GM21576 (cell line): ENCODE data around the gene SV2B.

ENCODE experiments used
- ATAC-seq: cut with Tn5 transposase; IDR thresholded peaks from one replicate; pipeline ENCODE4 v1.9.1; 2021; ENCODE audit warnings: mild to moderate bottlenecking, moderate library complexity; ENCODE audit not compliant: unreplicated experiment

Gene SV2B

DNA sequence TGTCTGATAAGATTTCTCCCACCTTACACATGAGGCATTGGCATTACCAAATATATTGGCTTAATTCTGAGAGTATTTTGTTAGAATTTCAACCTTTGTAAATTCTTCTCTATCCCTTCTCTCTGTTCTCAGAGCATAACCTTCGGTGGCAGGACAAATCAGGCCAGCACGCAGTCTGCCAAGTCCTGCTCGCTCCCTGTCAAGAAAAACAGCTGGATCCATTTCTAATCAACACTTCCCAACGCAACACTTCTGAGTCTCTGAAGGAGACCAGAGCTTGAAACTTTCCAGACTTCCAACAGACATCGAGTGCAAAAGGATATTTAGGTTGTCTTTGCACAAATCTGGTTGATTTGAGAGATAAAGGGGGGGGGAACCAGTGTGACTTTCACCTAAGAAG is 125.7 kb downstream of the SV2B start:
- no peak for ATAC-seq

DNA sequence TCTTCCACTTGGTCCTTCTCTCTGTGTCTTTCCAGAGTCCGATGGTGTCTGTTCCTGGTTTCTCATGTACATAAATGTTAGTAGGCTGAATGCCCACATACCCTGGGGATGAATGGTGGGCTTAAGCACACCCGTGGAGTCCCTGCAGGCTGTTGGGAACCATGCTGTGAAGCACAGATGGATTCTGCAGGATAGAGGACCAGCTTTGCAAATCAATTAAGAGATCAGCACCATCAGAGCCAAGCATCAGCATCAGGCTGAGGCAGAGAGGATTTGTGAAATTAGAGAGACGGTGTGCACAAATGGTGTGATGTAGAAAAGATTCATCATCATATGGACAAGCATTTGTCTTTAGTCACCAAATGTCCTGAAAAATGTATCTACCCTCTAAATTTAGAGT is 127.1 kb downstream of the SV2B start:
- no peak for ATAC-seq

DNA sequence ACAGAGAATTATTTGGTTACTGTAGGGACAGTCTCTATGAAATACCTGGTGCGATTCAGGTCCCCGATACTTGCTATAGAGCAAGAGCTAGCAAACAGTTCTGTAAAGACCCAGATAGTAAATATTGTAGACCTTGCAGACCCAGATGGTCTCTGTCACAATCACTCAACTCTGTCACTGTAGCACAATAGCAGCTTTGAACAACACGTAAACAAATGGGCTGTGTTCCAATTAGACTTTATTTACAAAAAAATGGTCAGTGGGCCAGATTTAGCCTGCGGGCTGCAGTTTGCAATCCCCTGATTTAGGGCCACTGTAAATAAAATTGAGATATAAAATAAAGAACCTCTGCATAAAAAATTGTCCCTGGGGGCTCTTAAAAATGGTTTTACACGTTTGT is 127.7 kb downstream of the SV2B start:
- no peak for ATAC-seq

DNA sequence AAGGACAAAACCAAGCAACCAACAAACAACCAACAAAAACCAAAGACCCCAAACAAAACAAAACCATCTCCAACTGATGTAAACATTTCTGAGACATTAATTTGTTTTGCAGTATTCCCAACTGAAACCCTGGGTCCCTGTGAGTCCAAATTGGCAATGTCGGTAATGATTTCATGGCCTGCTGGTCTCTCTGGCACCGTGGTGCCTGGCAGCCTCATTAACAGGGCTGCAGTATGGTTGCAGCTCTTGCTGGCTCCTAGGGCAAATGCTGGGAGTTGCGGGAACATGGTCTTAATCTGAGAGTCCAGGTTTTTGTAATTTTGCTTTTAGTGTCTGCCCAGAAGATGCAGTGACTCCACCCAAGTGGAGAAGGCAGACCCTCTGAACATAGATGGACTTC is 128.3 kb downstream of the SV2B start:
- ATAC-seq, result no peak

DNA sequence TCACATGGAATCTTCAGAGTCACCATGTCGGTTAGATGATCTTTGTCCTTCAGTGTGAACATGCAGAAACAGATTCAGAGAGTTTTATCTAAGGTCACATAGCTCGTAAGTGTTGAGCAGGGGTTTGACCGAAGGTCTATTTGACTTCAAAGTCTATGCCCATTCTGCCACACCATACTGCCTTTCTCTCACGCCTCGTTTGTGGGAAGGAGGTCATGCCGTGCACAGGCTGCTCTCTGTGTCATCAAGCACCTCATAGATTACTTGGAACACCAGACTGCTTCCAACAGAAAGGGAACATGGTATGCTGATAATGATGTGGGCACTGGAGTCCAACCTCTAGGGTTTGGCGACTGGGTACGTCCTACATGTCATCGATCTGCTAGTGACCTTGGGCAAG is 128.8 kb downstream of the SV2B start:
- ATAC-seq, result no peak

DNA sequence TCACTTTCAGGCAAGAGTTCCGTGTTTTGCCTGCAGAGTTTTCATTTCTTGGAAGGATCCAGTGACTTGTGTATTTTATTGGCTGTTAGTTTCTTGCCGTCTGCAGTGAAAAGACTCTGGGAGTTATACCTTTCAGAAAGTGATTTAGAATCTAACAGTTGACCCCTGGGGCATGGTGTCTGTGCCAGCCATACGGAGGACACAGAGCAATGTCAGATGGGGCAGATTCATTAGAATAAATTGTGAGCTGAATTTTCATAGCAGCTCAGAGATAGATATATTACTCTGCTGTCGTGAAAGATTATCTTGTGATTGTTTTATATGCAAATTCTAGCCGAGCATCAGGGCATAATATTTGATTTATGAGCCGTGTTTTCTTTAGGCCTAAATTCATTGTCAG is 131.6 kb downstream of the SV2B start:
- ATAC-seq, result no peak

DNA sequence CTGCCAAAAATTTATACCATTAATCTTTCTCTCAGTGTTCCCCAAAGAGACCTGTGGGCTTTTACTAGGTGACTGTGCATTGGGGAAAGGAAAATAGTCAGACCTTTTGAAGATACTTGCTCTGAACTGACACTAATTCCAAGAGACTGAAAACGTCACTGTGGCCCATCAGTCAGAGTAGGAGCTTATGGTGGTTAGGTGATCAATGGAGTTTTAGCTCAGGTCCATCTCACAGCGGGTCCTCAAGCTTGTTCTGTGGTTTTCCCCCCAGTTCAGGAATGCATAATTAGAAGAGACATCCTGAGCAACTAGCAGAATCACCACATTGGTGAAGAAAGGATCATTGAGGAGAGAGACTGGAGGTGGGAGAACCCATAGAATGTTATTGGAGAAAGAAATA is 134.7 kb downstream of the SV2B start:
- no peak for ATAC-seq

DNA sequence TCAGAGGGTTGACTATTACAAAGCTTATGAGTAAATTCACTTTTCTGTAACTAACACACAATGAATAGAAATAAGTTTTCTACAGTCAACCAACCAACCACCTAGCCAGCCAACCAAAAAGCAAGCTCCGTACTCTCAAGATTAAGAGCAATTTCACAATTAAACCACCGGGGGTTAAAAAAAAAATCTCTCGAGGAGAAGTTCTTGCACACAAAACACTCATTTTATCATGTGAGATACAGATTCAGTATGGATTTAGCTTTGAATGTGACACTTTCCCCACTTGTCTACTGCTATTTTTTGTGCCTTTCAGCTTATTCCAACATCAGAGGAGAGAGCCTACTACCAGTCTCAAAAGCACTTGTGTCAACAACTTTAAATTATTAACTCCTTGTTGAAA is 135.3 kb downstream of the SV2B start:
- no peak for ATAC-seq

DNA sequence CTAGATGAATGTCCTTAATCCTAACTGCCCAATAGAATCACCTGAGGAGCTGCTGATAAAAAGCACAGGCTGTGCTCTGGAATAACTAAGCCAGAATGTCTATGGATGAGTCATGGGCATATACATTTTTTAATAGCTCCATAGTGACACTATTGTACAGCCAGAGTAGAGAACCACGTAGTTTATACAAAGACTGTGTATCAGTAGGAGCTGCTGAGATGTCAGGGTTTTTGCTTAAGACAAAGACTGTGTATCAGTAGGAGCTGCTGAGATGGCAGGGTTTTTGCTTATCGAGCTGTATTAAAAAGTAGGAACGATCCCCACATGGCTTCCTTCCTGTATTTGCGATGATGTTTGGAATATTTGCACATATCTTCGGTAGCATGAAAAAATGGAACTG is 137.4 kb downstream of the SV2B start:
- no peak for ATAC-seq

DNA sequence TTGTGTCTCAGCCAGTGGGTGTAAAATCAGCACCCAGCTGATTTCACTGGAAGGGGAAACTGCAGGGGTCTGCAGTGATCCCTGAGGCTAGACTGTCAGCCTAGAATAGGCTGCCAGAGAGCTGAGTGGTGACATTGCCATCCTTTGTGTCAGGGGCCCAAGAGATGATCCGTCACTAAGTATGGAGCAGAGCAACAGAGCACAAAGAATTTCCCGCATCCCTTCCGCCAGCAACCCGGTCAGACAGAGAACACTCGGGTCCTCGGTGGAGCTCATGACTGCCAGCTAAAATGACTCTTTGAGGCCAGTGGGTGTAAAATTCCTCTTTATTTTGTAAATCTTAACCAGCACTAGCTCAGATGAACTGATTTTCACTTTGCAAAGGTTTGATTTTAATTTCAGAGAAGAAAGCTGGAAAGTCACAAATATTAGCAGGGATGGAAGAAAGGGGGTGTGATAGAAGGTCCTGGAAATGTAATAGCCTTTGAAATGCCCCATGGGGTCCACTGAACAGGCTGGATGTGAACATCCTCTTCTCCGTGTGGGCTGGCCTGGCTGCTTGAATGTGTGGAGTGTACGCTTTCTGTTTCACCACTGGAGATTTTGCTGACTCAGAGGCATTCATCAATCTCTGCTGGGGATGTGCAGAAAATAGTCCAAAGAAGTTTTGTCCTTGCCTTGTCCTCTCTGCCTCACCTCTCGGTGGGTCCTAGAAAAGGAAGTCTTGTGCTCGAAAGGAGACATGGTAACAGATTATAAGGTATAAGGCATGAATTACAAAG is 138.8 kb downstream of the SV2B start:
- ATAC-seq, result no peak

DNA sequence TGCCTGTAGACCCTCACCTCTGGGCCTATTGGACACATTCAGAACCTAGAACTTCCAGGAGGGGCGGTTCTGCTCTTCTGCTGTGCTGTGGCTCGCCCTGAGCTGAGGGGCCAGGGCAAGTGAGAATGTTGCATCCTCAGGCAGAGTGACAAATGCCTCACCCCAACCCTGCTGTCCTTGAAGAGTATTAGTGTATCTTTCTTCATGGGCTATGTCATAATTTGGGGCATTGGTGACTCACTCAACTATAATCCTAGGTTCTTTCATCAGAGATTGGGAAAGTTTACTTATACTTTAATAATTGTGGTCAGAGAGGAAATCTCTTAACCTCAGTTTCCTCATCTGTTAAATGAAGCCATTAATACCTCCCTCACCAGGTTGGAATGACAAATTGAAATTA is 143.8 kb downstream of the SV2B start:
- no peak for ATAC-seq

DNA sequence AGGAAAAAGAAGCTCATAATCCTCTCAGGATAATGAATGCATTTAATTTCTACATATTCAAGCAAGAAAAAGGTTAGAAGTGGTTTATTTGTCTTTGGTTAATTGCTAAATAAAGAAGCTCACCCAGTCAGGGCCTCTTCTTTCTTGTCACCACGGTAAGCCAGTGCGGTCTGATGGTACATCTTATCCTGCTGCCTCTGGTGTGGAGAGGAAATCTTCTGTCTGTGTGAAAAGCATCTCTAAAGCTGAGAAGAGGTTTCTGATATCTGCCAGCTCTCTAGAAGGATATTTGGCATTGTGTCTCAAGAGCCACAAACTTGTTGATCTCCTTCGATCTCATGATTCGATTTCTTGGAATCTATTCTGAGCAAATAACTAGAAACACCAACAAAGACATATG is 144.9 kb downstream of the SV2B start:
- ATAC-seq, result no peak

DNA sequence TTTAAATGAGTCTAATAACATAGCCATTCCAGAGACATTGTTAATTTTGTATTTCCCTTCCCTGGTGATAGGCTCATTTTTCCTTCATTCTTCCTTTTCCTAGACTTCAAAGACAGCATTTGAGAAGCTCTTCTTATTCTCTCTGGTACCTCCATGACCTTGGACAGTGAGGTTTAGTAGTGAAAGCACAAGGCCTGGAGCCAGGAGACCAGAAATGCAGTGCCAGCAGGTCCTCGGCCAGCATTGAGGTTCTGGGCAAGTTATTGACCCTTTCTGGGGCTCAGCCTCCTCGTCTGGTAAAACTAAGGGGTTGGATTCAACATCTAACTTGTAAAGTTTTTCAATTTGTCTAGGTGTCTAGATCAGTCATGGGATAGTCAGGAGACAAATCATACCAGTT is 146.9 kb downstream of the SV2B start:
- no peak for ATAC-seq

DNA sequence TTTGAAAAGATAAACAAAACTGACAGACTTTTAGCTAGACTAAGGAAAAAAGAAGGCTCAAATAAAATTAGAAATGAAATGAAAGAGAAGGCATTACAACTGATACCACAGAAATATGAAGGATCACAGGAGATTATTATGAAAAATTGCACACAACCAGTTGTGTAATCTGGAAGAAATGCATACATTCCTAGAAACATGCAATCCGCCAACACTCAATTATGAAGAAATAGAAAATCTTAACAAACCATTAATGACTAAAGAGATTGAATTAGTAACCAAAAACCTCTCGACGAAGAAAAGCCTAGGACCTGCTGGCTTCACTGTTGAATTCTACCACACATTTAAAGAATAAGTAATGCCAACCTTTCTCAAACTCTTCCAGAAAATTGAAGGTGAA is 149.5 kb downstream of the SV2B start:
- no peak for ATAC-seq

DNA sequence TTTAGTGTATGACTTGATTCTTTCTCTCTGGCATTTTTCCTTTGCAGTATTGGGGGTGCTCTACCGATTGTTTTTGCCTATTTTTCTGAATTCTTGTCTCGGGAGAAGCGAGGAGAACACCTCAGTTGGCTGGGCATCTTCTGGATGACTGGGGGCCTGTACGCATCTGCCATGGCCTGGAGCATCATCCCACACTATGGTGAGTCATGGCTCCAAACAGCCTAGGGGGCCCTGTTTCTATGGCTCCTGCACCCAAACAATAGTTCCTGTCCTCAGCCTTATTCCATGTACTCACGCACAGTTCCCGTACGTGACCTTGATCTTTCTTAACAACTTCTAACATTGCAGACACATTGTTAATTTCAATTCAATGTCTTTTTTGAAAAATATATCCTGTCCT is 152.3 kb downstream of the SV2B start:
- no peak for ATAC-seq

DNA sequence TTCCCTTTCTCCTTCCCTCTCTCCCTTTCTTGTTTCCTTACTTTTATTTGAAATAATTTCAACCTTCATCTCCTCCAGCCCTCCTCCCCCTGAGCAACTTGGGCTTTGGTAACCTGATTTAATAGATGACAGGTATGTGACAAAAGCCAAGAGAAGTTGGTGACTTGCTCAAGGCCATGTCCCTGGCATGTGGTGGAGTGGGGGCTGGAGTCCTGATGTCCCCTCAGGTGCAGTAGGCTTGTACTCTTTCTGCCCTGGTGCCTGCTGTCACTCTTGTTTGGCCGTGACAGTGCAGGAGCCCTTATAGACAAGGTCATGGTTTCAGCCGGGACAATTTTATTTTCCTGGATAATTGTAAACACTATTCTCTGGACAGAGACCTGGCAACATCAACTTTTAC is 152.7 kb downstream of the SV2B start:
- no peak for ATAC-seq

DNA sequence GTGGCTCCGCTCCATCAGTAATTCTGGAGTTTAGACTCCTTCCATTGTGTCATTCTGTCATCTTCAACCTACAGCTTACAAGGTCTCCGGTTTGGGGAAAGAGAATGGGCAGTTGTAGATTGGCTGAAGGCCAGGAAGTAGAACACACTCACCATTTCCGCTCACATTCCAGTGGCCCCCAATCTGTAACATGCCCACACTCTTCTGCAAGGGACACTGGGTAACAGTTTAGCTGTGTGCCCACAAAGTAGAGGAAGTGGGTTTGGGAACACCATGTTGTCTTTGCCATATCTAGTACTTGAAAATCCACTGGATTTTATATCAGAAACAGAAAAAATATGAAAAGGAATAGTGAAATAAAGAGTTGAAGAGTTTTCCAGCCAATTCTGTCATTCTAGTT is 153.5 kb downstream of the SV2B start:
- ATAC-seq, result no peak

DNA sequence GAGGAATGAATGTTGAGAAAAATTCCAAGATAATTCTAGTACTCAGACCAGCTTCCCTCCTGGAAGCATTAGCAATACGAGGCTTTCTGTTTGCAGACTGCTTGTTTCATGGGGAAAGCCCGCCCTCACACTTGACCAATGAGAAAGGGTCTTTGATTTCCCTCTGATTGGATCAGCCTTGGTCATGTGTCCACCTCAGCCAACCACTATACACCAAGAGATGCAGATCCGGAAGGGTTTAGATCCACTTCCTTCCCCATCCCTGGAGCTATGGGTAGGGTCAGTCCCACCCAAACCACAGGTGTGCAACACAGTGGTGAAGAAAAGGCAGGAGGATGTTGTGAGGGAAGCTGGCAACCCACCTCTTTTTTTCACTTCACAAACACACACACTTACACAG is 154.7 kb downstream of the SV2B start:
- ATAC-seq, result no peak

DNA sequence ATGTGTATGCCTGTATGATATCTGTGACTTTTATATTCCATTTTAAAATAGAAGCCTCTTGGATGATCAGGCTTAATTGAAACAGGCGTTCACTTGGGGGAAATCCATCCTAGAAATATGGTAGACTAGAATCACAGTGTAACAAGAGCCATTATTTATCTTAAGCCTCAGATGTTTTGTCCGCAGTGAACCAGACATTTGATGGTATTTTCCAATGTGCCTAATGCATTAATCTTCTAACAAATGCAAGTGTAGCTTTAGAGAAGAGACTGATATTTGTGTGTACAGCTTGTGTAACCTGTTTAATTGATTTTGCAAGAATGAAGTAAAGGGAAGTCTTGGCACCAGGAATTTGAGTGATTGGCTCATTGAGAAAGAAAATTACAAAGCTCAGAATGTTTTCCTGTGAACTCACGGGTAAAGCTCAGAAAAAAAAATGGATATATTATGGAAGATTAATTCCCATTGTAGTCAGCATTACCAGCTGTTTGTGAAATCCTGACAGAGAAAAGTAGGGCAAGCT is 155.7 kb downstream of the SV2B start:
- ATAC-seq, result no peak

DNA sequence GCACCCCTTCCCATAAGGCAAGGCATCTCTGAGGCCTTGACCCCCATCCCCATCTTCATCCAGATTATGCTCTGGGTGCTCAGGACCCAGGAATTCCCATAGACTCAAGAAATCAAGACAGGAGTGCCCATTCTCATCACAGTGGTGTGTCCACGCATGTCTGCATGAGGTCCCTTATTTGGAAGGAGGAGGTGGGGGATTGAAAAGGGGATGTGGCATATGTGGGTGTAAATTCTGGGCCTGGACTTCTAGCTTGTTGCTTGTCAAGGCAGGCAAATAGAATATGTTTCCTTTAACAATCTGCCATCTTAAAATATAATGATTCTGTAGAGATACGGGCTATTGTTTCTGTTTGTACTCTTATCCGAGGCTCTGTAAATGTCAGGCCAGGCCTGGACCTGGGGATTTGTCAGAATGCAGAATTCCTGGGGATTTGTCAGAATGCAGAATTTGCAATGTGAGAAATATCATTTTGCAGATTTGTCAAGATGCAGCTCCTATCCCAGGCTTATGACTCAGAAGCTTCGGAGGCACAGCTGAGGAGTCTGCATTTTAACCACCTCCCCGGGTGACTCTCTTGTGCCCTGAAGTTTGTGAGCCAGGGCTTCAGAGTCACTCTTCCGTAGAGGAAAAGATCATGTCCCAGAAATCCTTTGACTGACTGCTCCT is 157.8 kb downstream of the SV2B start:
- ATAC-seq, result no peak

DNA sequence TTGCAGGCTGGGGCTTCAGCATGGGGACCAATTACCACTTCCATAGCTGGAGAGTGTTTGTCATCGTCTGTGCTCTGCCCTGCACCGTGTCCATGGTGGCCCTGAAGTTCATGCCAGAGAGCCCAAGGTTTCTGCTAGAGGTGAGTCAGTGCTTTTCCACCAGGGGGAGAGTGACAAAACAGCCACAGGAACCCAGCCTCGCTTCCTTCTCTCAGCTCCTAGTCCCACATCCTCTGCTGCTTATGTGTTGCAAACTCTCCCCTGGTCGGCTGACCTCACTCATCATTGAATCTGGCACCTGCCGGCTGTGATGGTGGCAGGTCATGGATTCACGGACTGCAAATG is 158.3 kb downstream of the SV2B start:
- no peak for ATAC-seq

DNA sequence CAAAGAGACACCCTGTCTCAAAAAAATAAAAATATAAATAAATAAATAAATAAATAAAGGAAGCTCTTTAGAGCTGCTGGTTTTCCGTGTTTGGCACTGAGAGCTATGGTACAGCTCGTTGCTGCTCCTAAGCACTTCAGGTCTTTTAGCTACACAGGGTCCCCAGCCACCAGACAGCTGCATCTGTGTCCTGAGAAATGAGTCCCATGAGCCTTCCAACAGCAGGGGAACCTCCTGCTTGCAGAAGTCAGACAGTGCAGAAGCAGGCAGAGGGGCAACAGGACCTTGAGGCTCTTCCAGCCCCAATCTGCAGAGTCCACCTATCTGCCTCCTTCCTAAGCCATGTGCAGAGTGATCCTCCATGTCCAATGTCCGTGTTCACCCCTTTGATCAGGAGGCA is 159.0 kb downstream of the SV2B start:
- no peak for ATAC-seq

DNA sequence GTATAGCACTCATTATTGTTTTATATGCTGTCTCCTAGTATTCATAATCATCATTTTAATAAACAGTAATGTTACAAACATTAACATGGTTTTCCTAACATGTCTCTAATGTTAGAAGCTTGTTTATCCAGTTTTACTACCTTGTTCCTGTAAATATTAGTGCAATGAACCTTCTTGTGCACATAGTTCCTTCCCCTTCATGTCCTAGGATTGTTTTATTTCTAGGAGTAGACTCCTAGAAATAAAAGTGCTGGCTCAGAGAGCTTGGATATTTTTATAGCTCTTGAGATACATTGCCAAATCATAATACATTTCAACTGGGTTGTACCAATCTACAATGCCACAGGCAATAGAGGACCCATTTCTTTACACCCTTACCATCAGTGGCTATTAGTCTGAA is 161.3 kb downstream of the SV2B start:
- ATAC-seq, result no peak
